HG03342 (cell line): ENCODE measurements around the gene NDUFAF7.
"Not testable (repeated sequence)": the region's sequence is repeated elsewhere in the genome, so short reads cannot be mapped to it uniquely, and the experiment has no call there.

Experiments
- ATAC-seq: cut with Tn5 transposase; IDR thresholded peaks from one replicate; pipeline ENCODE4 v1.9.1; 2021; ENCODE audit warnings: mild to moderate bottlenecking, moderate library complexity; ENCODE audit not compliant: unreplicated experiment

Gene NDUFAF7, protein sequence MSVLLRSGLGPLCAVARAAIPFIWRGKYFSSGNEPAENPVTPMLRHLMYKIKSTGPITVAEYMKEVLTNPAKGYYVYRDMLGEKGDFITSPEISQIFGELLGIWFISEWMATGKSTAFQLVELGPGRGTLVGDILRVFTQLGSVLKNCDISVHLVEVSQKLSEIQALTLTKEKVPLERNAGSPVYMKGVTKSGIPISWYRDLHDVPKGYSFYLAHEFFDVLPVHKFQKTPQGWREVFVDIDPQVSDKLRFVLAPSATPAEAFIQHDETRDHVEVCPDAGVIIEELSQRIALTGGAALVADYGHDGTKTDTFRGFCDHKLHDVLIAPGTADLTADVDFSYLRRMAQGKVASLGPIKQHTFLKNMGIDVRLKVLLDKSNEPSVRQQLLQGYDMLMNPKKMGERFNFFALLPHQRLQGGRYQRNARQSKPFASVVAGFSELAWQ

DNA sequence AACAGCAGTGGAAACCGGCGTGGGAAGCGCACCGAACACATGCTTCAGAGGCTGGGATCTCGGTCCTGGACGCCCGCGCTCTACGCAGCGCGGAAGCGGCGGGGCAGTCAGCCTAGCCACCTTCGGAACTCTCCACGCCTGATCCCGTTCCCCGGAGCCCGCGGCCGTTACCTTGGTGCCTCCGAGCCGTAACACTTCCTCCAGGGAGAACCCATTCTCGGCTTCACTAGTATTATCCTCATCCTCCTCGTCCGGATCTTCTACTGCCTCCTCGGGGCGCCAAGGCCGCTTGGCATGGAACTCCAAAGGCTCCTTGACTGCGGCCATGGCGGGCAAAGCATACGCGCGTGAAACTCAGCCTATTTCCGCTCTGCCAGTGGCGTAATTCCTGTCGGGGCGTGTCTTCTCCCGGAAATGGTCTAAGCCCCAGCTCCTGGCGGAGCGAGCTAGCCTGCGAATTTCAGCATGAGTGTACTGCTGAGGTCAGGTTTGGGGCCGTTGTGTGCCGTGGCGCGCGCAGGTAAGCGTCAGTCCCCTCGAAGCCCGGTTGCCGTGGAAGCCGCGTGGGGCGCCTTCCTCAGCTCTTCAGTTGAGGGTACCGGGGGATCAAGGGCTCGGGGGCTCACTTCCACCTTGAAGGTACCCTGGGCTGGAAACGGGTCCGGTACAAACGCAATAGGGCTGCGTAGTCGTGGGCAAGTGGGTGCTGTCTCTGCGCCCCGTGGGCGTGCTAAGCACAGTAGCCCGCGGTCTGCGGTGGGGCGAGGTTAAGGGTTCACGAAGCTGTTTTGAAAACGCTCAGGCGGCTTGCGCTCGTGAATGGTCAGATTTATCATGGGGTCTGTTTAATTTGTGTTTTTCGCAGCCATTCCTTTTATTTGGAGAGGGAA, at the start of gene NDUFAF7, which contains the start of gene CEBPZ:
Gene NDUFAF7 (plus strand): TSS at position 418 of the 890 bp plus-strand sequence. CDS start 48 bp downstream, at position 466.
Gene CEBPZ (minus strand): TSS at position 356 of the 890 bp plus-strand sequence. CDS start 29 bp downstream, at position 327.
- peak; percentile 95 for ATAC-seq

DNA sequence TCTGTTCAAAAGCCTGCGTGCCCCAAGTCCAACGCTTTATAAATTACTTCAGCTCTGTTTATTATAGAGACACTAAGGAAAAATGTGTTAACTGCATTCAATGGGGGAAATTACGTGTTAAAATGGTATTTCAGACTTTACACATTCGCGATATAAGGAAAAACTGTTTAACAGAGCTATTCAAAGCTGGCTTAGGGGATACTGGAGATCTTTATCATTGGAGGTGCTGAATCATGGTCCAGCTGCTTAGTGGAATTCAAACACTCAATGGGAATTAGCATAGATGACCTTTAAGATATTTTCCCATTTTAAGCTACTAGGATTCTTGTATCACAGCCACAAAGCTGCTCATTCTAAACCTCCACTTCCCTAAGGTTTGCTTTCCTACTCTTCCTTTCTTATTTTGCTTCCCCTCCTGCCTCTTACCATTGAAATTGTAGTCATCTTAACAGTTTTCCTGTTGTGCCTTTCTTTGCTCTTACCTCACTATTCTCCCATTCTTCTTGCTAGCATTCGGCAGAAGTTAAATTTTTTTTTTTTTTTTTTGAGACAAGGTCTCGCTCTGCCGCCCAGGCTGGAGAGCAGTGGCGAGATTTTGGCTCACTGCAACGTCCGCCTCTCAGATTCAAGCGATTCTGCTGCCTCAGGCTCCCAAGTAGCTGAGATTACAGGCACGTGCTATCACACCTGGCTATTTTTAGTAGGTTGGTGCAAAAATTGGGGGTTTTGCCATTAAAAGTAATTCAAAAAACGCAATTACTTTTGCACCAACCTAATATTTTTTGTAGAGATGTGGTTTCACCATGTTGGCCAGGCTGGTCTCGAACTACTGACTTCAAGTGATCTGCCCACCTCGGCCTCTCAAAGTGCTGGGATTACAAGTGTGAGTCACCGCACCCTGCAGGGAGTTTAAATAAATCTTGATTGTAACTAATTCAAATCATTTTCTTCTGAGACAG, 49.5 kb upstream of the NDUFAF7 start:
- no peak for ATAC-seq

DNA sequence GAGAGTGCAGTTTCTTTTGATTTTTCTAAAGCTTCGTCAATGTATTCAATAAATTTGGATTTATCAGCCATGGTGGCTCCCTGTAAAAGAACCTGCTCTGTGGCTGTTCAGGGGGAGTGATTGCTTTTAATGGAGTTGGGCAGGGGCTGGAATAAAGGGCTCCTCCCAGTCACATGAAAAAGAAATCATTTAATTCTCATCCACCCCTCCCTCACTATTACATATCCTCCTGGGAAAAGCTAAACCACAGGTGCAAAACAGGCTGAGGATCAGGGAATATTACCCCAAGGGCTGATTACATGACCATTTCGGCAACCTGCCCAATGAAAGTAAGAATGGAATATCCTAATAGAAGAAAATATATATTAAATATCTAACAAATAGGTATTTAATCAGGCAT, 42.9 kb upstream of the NDUFAF7 start, which contains the start of gene SULT6B1:
Gene SULT6B1 (minus strand): TSS at position 101 of the 400 bp plus-strand sequence. CDS start 30 bp downstream, at position 71.
- no peak for ATAC-seq

DNA sequence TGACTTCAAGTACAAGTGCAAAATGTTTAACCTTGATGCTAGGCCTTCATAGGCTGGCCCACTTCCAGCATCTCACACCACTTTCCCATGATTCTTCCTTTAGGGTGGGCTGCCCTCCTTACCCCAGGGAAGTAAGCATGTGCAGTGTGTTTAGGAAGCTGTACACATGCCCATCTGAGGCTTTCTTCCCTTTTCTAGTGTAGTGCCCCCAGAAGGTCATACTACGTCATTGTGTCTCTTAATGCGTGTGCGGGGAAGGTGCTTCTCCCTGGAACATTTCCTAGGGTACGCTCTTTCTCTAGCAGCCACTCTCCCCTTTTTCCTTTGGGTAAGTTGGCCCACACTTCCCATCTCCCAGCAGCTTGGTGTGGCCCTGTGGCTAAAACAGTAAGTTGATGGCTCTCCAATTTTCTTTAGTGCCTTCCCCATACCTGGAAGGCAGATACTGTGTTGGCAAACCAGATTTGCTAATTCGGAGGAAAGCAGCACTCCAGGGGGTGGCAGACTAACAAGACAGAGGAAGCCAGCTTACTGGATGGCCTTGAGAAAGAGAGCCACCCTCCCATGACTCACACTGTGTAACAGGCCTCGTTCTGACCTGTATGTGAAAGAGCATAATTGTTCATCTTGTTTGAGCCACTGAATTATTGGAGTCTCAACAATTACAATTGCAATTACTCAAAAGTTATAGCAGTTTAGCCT, 41.9 kb upstream of the NDUFAF7 start:
- no peak for ATAC-seq

DNA sequence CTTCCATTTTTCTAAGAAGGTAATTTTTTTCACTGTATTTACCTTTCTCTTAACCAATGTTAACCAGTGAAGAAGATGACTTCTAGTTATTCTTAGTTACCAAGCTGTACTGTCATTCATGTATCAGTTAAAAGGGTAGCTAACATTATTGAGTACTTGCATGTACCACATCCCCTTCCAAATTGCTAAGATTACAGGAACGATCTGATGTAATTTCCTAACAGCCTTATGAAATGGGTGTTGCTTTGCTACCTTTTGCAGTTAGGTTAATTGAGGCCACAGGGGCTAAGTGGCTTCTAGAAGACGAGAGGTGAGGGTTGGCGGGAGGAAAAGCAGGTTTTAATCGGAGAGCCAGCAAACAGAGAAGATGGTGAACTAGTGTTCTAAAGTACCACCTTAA, 41.2 kb upstream of the NDUFAF7 start:
- no peak for ATAC-seq

DNA sequence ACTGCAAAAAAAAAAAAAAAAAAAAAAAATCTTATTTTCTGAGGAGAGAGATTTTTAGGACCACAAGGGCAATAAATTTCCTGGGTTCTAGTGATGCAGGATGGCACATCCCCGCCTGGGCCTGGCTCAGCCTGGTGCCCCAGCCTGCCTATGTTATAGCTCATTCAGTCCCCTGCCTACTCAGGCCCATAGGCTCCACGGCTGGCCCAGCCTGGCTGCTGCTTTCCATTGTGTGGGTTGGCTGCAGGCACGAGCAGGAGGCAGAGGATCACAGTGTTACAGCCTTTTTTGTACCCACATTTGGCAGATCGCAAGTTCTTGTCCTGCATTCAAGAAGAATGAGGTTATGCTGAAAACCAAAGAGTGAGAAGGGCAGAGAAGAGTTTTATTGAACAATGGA, 40.2 kb upstream of the NDUFAF7 start:
- ATAC-seq: no peak

DNA sequence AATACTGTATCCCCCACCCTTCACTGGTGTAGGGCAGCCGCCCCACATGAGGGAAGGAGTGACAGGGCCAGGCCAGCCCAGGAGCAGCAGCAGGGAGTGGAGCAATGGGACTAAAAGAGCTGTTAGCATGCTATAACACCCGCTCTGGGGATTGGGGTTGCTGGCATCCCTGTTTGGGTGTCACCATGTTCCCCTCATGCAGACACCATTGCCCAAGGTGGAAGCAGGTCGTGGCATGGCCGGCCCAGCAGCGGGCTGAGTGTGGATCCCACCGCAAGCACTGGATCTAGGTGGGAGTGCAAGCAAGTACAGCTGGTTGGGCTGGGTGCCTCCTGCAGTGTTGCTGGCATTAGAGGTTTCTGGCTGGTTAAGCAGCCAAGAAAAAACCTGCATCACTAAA, 39.7 kb upstream of the NDUFAF7 start:
- no peak for ATAC-seq

DNA sequence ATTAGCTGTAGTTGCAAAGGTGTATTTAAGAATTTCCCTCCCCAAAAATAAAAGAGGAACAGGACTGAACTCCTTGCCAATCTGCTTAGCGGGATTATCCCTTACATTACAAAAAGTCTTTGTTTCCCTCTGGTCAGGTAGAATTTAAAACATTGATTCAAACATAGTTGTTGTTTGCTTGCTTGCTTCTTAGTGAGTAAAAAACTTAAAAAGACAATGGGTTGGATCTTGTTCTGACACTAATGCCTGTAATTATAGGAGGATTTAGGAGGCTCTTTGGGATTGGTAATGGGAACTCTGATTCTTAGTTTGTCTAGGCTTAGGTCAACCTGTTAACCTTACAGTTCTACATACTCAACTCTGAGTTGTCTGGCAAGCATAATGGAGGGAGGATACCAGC, 38.9 kb upstream of the NDUFAF7 start:
- ATAC-seq: no peak

DNA sequence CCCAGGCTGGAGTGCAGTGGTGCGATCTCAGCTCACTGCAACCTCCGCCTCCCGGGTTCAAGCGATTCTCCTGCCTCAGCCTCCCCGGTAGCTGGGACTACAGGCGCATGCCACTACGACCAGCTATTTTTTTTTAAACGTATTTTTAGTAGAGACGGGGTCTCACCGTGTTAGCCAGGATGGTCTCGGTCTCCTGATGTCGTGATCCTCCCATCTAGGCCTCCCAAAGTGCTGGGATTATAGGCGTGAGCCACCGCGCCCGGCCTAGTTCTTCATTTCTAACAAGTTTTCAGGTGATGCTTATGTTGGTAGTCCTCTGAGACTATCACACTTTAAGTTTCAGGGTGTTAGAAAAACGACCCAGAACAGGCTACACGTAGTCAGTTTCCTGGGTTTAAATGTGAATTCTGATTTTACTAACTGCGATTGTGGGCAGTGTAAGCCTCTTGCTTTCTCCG, 35.6 kb upstream of the NDUFAF7 start:
- ATAC-seq: not testable (repeated sequence)

DNA sequence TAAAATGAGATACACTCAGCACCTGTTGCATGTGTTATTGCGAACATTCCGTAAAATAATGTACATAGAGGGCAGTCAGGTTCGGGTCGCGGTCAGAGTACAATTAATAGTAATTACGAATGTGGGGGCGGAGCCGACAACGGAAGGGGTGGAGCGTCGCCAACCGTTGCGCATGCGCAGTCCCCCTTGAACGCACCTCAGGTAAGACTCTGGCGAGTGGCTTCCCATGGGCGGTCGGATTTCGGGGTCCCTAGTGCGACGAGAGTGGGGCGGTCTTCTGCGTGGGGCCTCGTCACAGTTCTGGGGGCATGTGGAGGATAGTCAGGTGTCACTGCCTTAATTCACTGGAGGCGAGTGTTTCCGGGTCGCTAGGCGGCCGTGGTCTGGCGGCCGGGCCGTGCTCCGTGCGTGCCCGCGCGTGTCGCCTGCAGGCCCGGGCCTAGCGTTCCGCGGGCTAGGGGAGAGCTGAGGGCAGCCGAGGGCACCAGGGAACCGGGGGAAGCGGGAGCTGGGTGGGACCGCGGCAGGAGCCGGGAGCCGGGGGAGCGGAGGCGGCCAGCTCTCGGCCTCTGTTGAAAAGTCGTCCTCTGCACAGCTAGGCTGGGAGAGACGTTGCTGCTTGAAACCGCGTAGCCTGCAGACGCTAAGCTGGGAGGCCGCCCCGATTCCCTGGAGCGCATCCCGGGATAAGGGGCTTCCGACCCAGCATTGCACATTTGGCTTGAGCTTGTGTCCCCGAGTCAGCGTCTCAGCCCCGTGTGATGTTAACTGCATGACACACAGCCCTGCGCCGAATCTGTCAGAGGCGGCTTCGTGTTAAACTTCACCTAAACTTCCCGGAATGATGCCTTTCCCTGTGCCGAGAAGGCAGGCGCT, 34.9 kb upstream of the NDUFAF7 start, which contains the start of gene CEBPZOS:
Gene CEBPZOS (plus strand): TSS at position 177 of the 876 bp plus-strand sequence. CDS start 3,209 bp downstream, outside the sequence.
- peak; percentile 77 for ATAC-seq

DNA sequence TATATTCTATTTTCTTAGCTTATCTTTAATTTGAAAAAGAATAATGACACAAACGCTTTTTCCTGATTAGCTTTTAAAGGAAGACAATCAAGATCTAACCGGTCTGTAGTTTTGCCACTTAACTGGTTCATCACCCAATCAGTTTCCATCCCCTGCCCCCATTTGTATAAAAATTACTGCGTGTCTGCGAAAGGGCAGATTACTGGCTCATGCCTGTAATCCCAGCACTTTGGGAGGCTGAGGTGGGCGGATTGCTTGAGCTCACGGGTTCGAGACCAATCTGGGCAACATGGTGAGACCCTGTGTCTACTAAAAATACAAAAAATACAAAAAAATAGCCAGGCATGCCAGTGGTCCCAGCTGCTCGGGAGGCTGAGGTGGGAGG, 32.8 kb upstream of the NDUFAF7 start:
- ATAC-seq: no peak

DNA sequence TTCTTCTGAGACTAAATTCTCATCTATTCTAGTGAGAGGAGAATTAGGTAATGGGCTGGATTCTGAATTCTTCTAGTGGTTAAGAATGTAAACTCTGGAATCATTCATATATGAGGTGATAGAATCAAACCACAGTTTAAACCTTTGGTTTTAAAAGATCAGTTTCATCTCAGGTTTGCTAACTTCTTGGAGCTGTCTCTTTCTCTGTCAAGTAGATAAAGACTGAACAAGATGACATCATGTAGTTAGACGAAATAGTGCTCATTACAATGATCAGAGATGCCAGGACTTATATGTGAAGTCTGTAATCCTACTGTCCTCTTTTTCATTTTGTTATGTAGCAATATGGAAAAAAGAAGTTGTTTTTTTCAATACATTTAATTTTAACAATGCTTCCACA, 30.2 kb upstream of the NDUFAF7 start:
- ATAC-seq: no peak

DNA sequence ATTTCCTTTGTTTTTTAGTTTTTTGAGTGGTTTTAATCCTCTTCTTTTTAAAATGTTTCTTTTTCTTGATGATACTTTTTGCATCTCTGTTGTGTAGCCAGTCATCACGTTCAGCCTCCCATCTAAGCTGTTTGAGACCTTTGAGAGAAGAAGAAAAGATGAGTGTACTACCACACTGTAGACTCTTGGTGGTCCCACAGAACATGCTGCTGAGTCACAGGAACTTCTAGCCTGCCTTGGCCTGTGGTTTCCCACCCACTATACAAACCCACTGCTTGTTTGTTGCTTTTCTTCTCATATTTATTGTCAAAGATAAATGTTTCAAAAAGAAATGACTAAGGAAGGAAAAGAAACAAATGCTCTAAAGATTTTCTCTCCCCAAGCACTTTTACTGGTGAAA, 29.7 kb upstream of the NDUFAF7 start:
- no peak for ATAC-seq

DNA sequence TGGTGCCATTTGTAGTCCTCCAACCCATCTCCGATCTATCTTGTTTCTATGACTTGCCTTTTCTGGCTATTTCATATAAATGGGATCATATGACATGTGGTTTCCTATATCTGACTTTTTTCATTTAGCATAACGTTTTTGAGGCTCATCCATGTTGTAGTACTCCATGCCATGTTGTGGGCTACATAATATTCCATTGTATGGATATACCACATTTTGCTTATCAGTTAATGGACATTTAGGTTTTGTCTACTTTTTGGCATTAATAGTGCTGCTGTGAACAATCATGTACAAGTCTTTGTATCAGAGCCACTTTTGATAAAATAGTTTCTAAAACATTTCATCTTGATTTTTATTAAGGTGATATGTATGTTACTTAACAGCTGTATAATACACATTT, 27.8 kb upstream of the NDUFAF7 start:
- ATAC-seq: no peak

DNA sequence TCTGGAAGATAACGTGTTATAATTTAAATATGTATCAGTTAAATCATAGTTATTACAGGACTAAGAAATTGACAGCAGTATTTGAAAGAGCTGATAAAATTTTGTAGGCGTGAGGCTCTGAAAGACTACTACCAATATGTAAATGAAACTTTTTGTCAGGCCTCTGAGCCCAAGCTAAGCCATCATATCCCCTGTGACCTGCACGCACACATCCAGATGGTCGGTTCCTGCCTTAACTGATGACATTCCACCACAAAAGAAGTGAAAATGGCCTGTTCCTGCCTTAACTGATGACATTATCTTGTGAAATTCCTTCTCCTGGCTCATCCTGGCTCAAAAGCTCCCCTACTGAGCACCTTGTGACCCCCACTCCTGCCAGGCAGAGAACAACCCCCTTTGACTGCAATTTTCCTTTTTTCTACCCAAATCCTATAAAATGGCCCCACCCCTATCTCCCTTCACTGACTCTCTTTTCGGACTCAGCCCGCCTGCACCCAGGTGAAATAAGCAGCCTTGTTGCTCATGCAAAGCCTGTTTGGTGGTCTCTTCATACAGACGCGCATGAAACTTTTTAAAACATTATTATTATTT, 26.3 kb upstream of the NDUFAF7 start:
- ATAC-seq: not testable (repeated sequence)

DNA sequence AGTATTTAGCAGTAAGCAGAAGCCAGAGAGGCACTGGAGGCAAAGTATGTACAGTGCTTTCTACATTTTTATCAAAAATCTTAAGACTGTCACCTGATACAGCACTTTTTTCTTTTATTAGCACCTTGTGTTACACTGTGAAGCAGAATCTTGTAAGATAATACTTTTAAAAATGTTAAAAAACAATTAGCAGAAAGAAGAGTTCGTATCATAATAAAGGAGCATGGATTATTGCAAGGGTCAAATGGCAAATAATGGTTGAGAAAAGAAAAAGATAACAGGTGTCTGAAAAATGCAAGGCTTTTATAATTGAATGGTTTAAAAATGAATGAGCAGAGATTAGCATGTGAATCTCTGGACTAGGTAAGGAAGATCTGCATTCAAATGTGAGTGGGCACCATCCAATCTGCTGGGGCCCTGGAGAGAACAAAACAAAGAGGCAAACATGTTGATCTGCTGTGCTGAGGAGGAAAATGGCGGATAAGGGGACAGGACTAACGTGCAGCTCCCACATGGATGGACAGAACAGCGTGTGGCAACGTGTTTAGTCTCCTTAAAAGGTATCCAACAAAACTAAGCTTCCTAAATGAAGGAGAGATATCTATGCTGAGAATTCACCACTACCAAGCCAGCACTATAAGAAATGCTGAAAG, 25.6 kb upstream of the NDUFAF7 start:
- ATAC-seq: no peak

DNA sequence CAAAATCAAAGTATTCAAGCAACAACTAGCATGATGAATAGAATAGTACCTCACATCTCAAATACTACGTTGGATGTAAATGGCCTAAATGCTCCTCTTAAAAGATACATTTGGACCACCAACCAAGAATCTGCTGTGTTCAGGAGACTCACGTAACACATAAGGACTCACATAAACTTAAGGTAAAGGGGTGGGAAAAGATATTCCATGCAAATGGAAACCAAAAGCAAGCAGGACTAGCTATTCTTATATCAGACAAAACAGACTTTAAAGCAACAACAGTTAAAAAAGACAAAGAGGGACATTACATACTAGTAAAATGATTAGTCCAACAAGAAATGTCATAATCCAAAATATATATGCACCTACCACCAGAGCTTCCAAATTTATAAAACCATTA, 24.7 kb upstream of the NDUFAF7 start:
- ATAC-seq: not testable (repeated sequence)

DNA sequence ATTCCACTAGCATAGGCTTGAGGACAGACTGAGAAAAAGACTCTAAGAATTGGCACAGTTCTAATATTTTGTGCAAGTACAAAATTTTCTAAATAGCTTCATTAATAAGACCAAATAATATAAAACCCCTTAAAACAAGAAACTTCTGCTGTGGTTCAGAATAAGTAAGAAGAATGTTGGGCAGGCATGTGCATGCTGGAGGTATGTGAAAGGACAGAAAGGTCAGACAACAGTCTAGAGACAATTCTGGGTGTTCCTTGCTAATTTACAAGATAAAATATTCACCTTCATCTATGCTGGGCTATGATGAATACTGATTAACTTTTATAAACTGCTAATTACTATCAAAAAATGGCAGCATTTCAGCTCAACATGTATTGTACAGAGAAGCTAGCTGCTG, 20.2 kb upstream of the NDUFAF7 start:
- ATAC-seq: no peak
